ENCODE results near the gene SLC4A11.
"Not testable (repeated sequence)": the region's sequence is repeated elsewhere in the genome, so short reads cannot be mapped to it uniquely, and the experiment has no call there.

The SLC4A11 gene

DNA sequence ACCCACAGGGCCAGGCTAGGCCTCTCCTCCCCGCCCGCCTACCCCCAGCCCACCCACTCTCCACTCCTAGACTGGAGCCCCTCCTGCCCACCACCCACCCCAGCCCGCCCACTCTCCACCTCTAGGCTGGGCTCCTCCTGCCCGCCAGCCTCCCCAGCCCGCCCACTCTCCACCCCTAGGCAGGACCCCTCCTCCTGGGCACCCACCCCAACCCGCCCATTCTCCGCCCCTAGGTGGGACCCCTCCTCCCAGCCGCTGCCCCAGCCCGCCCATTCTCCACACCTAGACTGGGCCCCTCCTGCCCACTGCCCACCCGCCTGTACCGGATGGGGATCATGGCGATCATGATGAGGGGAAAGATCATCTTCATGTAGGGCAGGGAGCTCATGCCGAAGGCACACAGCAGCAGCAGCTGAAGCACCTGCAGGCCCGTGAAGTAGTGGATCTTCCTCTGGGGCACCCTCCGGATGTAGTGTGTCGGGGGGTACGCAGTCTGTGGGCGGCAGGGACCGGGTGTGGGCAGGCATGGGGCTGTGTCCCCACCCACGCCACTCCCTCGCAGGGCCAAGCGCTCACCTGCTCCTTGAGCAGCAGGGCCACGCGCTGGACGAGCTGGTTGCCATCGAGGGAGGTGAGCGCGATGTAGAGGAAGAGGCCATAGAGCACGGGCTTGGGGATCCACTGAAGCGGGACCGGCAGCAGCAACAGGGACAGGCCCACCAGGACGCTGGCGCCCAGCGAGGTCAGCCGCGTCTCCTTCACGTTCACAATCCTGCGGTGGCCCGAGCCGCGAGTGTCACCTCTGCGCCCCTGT is 10.8 kb downstream of the SLC4A11 start:
- no peak for DNase-seq (ENCODE audit: low read depth in 2 of 2)

DNA sequence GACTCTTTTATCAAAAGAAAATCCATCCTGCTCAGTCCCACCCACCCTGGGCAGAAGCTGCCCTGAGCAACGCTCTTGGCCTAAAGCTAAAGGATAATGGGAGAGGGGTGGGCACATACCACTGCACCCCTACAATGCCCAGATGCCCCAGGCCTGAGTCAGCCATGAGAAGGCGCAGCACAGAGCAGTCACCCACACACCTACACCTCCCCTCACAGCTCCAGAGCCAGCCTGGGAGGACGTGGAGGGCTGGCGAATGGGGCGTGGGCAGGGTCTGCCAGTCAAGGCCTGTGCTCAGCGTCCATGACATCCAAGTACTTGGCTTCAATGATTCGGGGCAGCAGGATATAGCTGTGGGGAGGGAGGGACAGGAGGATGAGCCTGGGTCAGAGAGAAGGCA is 11.5 kb downstream of the SLC4A11 start:
- no peak for DNase-seq (ENCODE audit: low read depth in 2 of 2)

DNA sequence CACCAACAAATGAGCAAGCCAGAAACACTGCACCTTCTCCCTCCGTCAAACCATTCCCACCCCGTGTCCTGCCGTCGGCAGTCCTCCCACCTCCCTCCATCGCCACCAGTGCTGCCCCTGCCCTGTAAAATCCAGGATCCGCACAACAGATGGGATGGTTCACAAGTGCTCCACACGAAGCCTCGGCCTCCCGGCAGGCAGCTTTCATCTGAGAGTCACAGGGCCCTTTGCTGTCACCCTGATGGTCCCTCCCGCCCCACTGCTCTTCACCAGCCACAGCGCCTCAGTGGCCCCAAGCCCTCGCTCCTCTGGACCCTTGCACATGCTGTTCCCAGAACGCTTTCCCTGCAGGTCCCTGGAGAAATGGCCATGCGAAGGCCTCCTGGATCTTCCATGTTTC is 12.1 kb downstream of the SLC4A11 start:
- DNase-seq (ENCODE audit: low read depth in 2 of 2), result no peak

DNA sequence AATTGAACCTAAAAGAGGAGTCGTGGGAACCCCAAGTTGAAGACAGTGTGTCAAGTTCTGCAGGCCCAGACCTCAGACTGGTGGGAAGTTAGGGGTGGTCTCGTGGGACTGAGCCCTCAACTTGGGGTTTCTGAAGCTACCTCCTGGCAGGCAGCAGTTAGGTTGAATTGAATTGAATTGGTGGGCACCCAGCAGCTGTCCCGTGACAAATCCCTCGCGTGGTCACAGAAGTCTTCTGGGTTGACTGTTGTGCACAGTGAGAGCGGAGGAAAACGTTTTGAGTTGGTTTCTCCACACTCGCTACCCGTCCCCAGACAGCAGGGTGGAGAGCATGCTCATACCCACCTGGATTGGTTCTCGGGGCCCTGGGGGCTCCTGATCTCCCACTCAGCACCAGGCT is 12.9 kb downstream of the SLC4A11 start:
- no peak for DNase-seq (ENCODE audit: low read depth in 2 of 2)

DNA sequence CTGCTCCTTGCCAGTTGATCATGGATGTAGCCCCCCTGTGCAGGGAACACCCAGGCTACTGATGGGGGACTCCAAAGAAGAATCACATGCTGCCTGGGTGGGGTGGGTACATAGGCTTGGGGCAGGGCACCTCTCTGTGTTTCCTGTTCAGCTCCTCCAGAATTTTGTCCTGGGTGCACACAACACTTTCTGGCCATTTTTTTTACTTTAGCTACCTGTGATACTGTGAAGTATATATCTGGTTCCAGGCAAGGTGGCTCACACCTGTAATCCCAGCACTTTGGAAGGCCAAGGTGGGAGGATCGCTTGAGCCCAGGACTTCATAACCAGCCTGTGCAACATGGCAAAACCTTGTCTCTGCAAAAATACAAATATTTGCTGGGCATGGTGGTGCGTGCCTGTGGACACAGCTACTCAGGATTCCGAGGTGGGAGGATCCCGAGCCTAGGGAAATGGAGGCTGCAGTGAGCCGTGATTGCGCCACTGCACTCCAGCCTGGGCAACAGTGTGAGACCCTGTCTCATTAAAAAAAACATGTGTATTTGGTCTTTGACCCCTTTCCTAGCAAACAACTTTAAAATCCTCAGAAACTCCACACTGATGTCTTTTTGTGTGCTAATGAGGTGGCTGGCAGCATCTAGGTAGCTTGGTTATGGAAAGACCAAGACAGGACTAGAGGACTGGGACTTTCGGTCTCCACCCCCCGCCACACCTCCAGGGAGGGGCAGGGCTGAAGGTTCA is 14.1 kb downstream of the SLC4A11 start:
- DNase-seq (ENCODE audit: low read depth in 2 of 2), result no peak

DNA sequence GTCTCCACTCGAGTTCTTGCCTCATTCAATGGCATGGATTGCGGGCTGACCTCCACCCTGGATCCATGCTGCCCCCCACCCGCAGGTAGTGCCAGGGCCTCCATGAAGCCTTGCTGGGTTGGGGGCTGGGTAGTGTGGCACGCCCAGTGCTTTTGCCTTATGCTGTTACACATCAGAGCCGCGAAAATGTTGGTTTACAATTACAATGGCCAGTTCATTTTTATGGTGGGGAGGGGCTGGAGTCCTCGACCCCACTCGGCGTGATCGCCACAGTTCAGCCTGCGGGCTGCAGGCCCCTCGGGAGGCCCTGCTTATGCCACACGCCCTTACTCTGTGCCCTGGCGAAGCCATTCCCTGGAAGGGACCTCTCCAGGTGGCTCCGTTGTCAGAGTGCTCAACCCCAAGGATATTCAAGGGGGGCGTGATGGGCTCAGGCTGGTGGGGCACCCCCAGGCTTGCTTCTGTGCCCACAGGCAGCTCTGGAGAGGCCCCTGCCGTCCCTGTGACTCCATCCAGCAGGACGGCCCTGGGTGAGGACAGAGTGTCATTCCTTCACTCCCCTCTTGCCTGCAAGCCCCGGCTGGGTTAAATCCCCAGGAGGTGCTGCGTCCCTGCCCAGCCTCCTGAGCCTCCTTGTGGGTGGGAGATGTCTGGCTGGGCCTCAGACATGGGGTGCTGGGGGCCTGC is 14.9 kb downstream of the SLC4A11 start:
- no peak for DNase-seq (ENCODE audit: low read depth in 2 of 2)

DNA sequence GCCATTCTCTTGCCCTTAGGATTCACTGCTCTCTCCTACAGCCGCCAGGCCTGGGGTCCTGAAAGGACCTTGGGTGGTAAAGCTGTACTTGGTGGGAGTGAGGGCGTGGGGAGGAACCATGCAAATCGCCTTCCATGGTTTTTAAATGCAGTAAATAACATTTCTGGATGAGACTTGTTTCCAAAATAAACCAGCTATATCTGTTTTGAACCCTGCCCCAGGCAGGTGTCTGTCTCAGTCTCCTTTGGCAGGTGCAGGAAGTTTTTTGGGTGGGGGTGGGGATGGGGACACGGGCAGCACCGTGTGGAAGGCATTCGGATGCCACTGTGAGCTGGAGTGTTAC is 15.4 kb downstream of the SLC4A11 start:
- DNase-seq (ENCODE audit: low read depth in 2 of 2), result no peak

DNA sequence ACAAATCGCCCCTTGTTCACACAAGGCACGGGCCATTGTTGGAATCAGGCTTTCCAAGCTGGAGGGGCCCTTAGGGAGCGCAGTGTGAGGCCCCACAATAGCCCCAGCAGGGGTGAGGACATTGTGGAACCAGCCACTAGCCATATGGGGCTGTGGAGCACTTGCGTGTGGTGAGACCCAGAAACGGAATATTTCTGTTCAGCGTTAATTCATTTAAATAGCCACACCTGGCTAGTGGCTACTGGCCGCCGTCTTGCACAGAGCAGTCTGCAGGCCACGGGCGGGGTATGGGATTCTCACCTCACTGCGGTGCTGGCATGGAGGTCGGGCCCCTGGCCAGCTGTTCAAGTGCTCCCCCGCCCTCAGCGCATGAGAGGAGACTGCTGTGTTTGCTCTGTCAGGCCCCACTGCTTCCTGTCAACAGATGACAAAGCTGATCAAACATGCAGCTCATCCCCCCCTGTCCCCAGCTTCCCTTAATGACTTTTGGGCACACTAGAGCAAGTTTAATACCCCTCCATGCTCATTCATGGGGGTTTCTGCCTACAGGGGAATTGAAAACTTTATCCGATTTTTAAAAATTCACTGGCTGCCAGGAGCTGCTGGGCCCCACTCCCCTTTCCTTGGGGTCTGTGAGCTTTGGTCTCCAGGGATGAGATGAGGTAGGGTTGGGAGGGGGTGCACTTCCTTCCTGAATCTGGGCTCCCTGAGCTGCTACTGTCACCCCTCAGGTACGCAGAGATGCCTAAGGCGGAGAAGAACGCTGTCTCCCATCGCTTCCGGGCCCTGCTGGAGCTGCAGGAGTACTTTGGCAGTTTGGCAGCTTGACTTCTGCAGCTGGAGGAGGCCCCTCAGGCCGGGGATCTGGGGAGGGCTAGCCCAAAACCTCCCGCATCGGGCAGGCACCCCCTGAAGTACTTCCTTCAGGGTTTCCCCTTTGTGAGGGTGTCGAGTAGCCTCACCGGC is 16.1 kb downstream of the SLC4A11 start:
- DNase-seq (ENCODE audit: low read depth in 2 of 2), result no peak

DNA sequence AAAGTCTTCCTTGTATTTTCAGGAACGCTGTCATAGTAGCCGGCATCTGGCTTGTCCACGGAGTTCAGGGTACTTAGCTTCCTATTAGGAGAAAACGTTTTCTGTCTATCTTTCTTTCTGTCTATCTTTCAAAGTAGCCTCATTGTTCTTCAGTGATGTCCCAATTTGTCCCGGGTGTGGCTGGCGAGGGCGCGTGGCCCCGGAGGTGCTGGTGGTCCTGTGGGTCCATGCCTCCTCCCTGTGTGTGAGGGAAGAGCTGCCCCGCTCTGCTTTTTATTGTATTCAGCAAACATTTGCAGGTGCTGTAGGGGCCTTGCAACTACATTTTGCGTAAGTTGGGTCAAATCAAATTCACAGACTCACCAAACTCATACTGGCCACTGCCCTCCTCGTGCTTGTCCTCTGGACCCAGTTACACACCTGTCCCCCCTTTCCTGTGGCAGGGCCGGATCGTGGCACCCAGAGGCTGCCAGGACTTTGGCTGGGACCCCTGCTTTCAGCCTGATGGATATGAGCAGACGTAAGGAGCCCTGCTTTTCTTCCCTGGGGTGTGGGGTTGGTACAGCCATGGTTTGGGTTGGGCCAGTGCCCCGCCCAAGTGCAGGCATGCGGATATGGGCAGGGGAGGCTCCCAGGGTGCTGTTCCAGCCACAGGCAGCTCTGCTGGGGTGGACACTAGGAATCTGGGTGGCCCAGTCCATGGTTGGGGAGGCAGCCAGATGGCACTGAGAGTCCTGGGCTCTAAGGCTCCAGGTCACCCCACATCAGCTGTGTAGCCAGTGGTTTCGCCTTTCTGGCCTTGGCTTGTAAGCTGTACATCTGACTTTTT is 17.4 kb downstream of the SLC4A11 start:
- no peak for DNase-seq (ENCODE audit: low read depth in 2 of 2)

DNA sequence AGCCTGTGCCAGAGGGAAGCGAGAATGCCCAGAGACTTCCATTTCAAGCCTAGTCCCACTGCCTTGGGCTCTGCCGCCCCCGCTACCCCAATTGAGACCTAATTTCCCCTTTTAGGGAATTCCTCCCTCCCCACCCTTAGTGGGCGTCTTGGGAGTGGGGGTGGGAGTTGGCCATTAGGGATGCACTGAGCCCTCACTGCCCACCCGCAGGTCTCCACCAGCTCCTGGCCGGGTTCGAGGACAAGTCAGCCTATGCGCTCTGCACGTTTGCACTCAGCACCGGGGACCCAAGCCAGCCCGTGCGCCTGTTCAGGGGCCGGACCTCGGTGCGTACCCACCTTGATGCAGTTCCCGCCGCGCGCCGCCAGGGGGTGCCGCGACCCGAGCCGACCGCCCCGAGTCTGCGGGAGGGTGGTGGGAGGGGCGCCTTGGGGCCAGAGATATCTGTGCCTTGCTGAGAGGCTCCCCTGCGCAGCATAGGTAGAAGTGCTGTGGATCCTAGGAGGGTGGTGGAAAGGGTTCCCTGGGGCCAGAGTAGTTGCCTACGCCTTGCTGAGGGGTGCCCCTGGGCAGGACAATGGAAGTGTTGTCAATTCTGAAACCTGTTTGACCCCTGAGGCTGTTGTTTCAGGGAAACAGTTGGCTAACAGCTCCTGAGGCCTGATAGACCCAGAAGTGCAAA is 20.5 kb downstream of the SLC4A11 start:
- DNase-seq (ENCODE audit: low read depth in 2 of 2), result no peak

DNA sequence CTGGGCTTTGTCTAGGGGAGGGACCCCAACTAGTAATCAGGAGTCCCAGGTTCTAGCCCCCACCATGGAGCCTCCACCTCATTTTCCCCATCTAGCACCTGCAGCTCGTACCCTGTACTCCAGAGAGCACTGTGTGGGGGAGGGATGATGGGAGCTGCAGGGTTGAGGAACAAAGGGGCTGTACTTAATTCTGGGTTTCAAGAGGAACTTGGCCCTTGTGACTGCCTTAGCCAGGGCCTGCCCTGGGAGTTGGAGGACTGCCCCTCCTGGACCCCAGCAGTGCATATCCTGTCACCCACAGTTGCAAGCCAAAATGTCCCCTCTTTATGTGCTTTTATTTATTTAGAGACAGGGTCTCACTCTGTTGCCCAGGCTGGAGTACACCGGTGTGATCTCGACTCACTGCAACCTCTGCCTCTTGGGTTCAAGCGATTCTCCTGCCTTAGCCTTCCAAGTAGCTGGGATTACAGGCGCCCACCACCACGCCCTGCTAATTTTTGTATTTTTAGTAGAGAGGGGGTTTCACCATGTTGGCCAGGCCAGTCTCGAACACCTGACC is 23.6 kb downstream of the SLC4A11 start:
- not testable (repeated sequence) for DNase-seq (ENCODE audit: low read depth in 2 of 2)

DNA sequence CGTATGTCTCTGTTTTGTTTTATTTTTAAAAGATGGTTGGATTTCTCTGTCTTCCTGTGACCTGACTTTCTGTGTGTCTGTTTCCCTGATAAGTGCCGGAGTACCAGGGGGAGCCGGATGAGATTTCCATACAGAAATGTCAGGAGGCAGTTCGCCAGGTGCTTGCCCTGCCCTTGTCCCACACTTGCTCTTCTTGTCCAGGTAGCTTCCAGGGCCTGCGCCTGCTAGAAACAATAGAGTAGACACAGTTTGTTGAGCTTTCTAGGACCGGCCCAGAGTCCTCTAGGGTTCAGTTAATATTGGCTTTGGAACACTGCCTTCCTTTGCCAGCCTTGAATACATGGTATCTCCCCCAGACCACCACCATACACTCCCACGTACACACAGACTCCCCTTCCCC is 25.8 kb downstream of the SLC4A11 start:
- no peak for DNase-seq (ENCODE audit: low read depth in 2 of 2)

DNA sequence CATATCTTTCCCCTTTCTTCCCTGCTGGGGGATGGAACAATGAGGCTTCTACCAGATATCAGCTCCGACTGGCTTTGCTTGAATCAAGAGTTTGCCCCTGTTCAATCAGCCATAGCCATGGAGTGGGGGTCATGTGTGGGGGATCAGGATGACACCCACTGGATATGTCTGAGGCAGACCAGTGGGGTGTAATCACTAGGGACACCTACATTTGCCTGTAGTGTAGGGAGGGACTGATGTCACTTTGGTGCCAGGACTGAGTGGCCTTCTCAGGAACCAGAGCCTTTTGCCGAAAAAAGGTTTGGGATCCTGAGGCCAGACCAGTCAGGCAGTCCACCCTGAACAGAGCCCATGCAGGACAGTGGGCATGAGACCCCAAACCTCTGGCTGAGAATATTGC is 28.6 kb downstream of the SLC4A11 start:
- DNase-seq (ENCODE audit: low read depth in 2 of 2), result no peak

DNA sequence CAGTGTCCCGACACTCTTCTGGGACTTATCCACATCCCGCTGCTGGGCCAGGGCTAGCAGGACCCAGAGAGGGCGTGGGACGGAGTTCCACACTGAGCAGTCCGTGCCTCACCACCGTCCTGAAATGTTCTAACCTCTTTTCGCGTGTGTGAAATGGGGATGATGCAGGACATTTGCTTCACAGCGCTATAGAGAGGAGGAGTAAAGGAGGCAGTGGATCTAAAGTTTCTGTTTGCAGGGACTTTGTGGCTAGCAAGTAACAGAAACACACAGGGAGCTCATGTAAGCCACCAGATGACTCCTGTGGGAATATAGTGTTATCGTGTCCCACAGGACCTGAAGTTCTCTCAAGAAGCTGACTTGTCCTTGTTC is 29.1 kb downstream of the SLC4A11 start:
- DNase-seq (ENCODE audit: low read depth in 2 of 2), result no peak

DNA sequence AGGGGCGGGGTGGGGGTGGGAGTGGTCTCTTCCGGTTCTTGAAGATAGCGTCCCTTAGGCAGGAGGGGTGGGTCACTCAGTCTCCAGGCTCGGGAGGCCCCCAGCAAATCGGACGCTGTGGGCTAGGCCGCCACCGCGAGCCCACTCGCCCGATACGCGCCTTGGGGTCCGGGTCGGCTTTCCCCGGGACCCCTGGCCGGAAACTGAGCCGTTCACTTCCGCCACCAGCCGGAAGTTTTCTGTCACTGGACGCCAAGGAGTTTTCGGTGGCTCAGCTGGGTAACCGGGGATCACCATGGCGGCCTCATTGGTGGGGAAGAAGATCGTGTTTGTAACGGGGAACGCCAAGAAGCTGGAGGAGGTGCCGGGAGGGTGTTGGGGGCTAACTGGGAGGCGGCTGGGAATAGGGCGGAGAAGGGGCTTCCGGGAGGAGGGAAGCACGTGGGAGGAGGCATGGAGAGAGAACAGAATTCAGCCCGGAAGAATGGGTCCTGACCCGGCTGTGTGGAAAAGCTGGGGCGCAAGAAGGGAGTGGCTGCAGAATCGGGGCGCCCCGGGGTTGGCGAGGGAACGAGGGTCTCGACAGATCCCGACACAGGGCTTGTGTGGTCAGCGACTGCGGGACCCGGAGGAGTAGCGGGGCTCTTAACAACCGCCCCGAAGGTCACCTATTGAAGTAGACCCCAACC is 29.6 kb downstream of the SLC4A11 start, which contains the start of gene ITPA:
ITPA (plus strand) TSS at position 242 of the 689 bp plus-strand sequence; CDS start at position 296, 54 bp downstream.
- DNase-seq (ENCODE audit: low read depth in 2 of 2), result no peak

DNA sequence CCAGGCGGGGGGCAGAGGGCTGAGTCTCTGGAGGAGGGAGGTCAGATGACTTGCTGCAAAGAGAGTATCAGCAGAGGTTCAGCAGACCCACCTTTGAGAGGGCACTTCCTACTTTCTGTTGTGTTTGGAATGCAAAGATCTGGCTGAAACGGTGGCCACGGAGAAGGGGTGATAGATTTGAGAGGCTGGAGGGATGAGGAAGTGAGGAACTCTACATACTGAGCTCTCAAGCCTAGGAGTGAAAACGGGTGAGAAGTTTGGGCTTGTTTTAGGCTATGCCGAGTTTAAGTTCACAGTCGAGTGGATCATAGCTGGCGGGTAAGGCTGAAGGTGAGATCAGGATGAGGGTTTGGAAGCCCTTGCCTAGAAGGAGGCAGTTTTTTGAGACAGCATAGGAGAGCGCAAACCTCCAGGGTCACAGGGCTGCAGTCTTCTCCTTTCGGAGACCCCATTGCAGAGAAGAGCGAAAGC is 30.2 kb downstream of the SLC4A11 start:
- no peak for DNase-seq (ENCODE audit: low read depth in 2 of 2)

DNA sequence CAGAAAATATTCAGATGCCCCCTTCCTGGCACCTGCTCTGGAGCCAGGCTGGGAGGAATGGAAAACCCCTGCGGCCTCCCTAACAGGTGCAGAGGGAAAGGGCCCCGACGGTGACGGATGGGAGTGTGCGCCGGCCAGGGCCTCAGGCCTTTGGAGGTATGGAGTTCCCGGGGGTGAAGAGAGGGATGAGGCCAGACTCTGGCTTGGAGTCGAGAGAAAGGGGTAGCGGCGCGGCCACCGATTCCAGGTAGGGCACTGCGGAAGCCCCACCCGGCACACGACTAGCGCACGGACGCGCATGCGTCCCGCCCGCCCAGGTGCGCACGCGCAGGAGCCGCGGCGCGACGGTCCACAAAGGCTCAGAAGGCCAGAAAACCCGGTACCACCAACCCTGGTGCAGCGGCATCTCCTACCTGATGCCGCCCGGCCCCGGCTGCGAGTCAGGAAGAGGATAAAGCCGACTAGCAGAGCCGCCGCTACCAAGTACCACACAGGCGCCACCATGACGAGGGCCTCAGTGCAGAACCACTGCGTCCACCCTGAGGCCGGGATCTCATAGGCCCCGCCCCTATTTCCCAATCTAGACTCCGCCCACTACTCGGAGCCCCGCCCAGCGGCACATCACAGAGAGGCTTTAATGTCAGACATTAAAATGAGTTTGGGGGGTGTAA is 34.7 kb downstream of the SLC4A11 start, which contains the start of gene DDRGK1:
DDRGK1 (minus strand) TSS at position 559 of the 671 bp plus-strand sequence; CDS start at position 504, 55 bp downstream.
- DNase-seq (ENCODE audit: low read depth in 2 of 2), result peak; percentile 32 to 50
